ENCODE measurements around the gene GCC2. TPM values are rescaled to one million over a fixed set of nuclear protein-coding genes. Genes with fewer than 3 reads are reported as not detected.
"Not testable (repeated sequence)": the region's sequence is repeated elsewhere in the genome, so short reads cannot be mapped to it uniquely, and the experiment has no call there.

Gene GCC2
- total RNA-seq, 2 donors from 2014 or later = 12.8 to 16.1 TPM

- Histone ChIP-seq H3K36me3 (no peaks in the 10 kb centered on the region), H3K4me1 (peaks cover 0 to 6% of the 10 kb centered on the region in 2 donors), H3K27me3 (no peaks in the 10 kb centered on the region), H3K9me3 (no peaks in the 10 kb centered on the region), H3K27ac (peak overlapping the region; percentile 78 to 92), H3K4me3 (peak overlapping the region; percentile 78 to 86)
- no peak for TF ChIP-seq CTCF (IDR thresholded peaks at IDR 0.05)
- DNase-seq (ENCODE audit: low spot score) = no peak
These were observed 894 bp upstream of the GCC2 start for GRCh38 chr2:108447947-108448677.

DNA sequence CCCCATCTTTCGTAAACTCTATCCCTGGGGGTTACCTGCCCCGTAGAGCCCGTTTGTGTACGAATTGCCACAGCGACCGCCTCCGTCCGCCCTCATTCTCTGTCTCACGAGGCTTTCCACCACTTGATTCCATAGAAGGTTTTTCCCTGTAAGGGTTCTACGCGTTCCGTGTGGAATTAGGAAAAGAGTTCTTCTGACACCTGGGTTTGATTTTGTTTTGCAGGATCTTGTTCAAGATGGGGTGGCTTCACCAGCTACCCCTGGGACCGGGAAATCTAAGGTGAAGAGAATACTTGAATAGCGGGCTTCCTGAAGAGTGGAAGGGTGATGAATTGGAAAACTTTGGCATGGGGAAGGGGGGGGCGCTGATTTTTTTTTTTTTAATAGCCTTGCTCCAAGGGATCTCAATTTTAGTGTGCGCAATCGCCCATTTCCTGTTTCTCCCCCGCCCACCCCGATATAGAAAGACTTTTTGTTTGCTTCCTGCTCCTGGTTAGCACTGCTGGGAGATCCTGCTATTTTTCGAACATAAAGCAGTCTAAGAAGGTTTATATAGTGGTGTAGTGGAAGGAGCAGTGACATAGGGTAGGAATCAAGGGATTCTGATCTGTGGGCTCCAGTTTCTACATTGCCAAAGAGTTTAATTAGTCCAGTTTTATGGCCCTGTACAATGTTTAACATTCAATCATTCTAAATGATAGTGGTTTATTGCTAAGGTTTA, 564 bp downstream of the GCC2 start:
- TF ChIP-seq CTCF (IDR thresholded peaks at IDR 0.05) = no peak
- DNase-seq (ENCODE audit: low spot score) = no peak
- peaks cover 11% of the 10 kb centered on the region for H3K36me3 ChIP-seq
- H3K4me3 ChIP-seq = peak overlapping the region; percentile 78 to 86
- peaks cover 0 to 6% of the 10 kb centered on the region in 2 donors for H3K4me1 ChIP-seq
- H3K27me3 ChIP-seq = no peaks in the 10 kb centered on the region
- H3K9me3 ChIP-seq = no peaks in the 10 kb centered on the region
- peak overlapping the region; percentile 78 to 92 for H3K27ac ChIP-seq

GRCh38 chr2:108450863-108451262, 1.9 kb downstream of the GCC2 start:
- peaks cover 0 to 6% of the 10 kb centered on the region in 2 donors for H3K4me1 ChIP-seq
- H3K9me3 ChIP-seq = no peaks in the 10 kb centered on the region
- DNase-seq (ENCODE audit: low spot score) = no peak
- no peak overlapping the region for H3K27ac ChIP-seq
- H3K27me3 ChIP-seq = no peaks in the 10 kb centered on the region
- TF ChIP-seq CTCF (IDR thresholded peaks at IDR 0.05) = no peak
- H3K4me3 ChIP-seq = no peak overlapping the region
- H3K36me3 ChIP-seq = peaks cover 16% of the 10 kb centered on the region

DNA sequence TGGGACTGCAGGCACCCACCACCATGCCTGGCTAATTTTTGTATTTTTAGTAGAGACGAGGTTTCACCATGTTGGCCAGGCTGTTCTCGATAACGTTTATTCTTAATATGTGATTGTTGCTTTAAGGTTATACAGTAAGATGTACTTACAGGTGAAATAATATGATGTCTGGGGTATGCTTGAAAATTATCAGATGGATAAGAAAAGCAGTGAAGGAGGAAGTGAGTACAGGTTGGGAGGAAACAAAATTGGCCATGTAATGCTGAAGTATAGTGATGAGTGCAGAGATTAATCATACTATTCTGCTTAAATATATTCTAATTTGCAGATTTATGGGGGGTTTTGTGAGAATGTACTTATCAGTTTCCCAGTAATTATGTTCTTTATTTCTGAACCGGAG, 3.0 kb downstream of the GCC2 start:
- H3K4me3 ChIP-seq = no peak overlapping the region
- no peak overlapping the region for H3K27ac ChIP-seq
- no peak for TF ChIP-seq CTCF (IDR thresholded peaks at IDR 0.05)
- no peaks in the 10 kb centered on the region for H3K9me3 ChIP-seq
- no peaks in the 10 kb centered on the region for H3K27me3 ChIP-seq
- no peak for DNase-seq (ENCODE audit: low spot score)
- peaks cover 24% of the 10 kb centered on the region for H3K36me3 ChIP-seq
- peaks cover 0 to 6% of the 10 kb centered on the region in 2 donors for H3K4me1 ChIP-seq

- H3K4me1 ChIP-seq; H3K4me3 ChIP-seq; H3K9me3 ChIP-seq; H3K27ac ChIP-seq; DNase-seq (ENCODE audit: low spot score); H3K27me3 ChIP-seq: not testable (repeated sequence)
- peaks cover 26% of the 10 kb centered on the region for H3K36me3 ChIP-seq
These were observed 4.5 kb downstream of the GCC2 start for GRCh38 chr2:108453530-108453929.

GRCh38 chr2:108454440-108454839, 5.4 kb downstream of the GCC2 start:
- Histone ChIP-seq H3K4me3 (no peak overlapping the region), H3K4me1 (peaks cover 0 to 6% of the 10 kb centered on the region in 2 donors), H3K9me3 (peaks cover 0 to 11% of the 10 kb centered on the region in 2 donors), H3K27me3 (no peaks in the 10 kb centered on the region), H3K27ac (no peak overlapping the region), H3K36me3 (peaks cover 29% of the 10 kb centered on the region)
- DNase-seq (ENCODE audit: low spot score) = no peak
- TF ChIP-seq CTCF (IDR thresholded peaks at IDR 0.05) = no peak
